Stimulated activated naive CD8-positive, alpha-beta T cell treated with anti-CD3 and anti-CD28 coated beads, Interleukin-15, Interleukin-2, amounts not matched to agents 100 ng/mL and 50 ng/mL, for 24 hours (primary cell): ENCODE results near the gene KLHL13.

Experiments
- H3K27ac Mint-ChIP-seq: one replicate; pipeline ENCODE4 v1.8.0; 2021; ENCODE audit warnings: mild to moderate bottlenecking, mixed read lengths
- H3K27me3 Mint-ChIP-seq: one replicate; pipeline ENCODE4 v1.8.0; 2021; ENCODE audit warnings: mixed read lengths
- H3K36me3 Mint-ChIP-seq: one replicate; pipeline ENCODE4 v1.8.0; 2021; ENCODE audit warnings: low read depth, mixed read lengths
- H3K4me1 Mint-ChIP-seq: one replicate; pipeline ENCODE4 v1.8.0; 2021; ENCODE audit warnings: low read depth, mixed read lengths
- H3K4me3 Mint-ChIP-seq: one replicate; pipeline ENCODE4 v1.8.0; 2021; ENCODE audit warnings: mild to moderate bottlenecking, mixed read lengths
- H3K9me3 Mint-ChIP-seq: one replicate; pipeline ENCODE4 v1.8.0; 2021; ENCODE audit warnings: mixed read lengths

Gene KLHL13

DNA sequence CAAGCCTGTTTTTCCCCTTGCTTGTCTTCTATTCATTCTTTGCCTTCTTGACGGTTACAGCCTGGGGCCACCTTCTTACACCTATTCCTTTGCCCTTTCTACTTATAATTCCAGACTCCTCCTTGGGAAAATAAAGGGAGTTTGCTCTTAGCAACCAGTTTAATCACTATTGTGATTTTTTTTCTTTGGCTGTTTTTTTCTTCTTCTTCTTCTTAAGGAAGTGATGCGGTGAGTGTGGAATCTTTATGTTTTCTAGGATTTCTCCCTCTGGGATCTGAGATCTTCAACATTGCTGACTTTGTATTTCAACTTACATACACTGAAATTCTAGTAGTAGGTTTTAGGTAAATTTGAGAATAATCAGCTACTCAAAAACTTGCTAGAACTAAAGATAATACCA is 1.1 kb upstream of the KLHL13 start:
- H3K27ac Mint-ChIP-seq: no peak overlapping the region
- peaks cover 12% of the 10 kb centered on the region for H3K27me3 Mint-ChIP-seq
- no peaks in the 10 kb centered on the region for H3K9me3 Mint-ChIP-seq
- peaks cover 9% of the 10 kb centered on the region for H3K4me1 Mint-ChIP-seq
- no peaks in the 10 kb centered on the region for H3K36me3 Mint-ChIP-seq
- H3K4me3 Mint-ChIP-seq: peak overlapping the region; percentile 1

GRCh38 chrX:118115953-118116712 is 477 bp downstream of the KLHL13 start:
- no peaks in the 10 kb centered on the region for H3K9me3 Mint-ChIP-seq
- H3K4me3 Mint-ChIP-seq: peak overlapping the region; percentile 79
- H3K27me3 Mint-ChIP-seq: peaks cover 12% of the 10 kb centered on the region
- H3K4me1 Mint-ChIP-seq: peaks cover 9% of the 10 kb centered on the region
- H3K27ac Mint-ChIP-seq: peak overlapping the region; percentile 65
- H3K36me3 Mint-ChIP-seq: no peaks in the 10 kb centered on the region

DNA sequence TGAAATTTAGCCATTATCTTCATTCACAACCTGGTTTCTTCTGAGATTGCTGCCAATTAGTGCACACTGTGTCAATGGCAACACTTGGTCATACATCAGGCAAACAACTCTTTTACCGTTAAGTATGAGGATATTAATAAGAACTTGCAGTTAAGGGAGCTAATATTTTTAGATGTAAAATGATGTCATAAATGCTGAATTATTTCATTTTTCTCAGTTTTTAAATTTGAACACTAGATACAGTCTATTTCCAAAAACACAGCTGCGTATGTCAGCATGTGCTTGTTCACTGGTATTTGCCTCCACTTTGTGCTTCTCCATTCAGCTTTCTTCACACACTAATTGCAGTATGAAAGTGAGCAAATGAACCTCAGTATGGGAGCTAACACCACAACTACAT is 1.6 kb downstream of the KLHL13 start:
- Mint-ChIP-seq H3K4me3 (no peak overlapping the region), H3K36me3 (no peaks in the 10 kb centered on the region), H3K27ac (no peak overlapping the region), H3K4me1 (peaks cover 9% of the 10 kb centered on the region), H3K27me3 (peaks cover 12% of the 10 kb centered on the region), H3K9me3 (no peaks in the 10 kb centered on the region)

GRCh38 chrX:118109065-118109464 is 7.5 kb downstream of the KLHL13 start:
- Mint-ChIP-seq H3K4me1 (no peaks in the 10 kb centered on the region), H3K27ac (no peak overlapping the region), H3K9me3 (no peaks in the 10 kb centered on the region), H3K27me3 (no peaks in the 10 kb centered on the region), H3K4me3 (no peak overlapping the region), H3K36me3 (no peaks in the 10 kb centered on the region)

DNA sequence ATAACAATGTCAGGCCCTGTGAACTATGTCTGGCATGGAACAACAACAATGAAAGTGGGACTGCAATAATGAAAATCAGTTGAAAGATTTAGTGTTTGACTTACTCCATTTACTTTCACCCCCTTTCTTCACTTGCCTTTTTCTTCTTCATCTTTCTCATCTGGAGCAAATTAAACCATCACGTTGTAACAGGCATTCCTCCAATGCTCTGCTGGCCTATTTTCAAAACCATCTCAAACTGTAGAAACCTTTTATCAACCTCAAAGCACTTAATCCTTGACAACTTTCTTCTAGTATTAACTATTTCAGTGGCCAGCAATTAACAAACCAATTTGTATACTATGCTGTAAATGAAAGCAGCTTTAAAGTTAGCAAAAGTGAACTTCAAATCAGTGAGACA is 8.3 kb downstream of the KLHL13 start:
- no peak overlapping the region for H3K4me3 Mint-ChIP-seq
- no peaks in the 10 kb centered on the region for H3K4me1 Mint-ChIP-seq
- H3K9me3 Mint-ChIP-seq: no peaks in the 10 kb centered on the region
- no peak overlapping the region for H3K27ac Mint-ChIP-seq
- no peaks in the 10 kb centered on the region for H3K27me3 Mint-ChIP-seq
- no peaks in the 10 kb centered on the region for H3K36me3 Mint-ChIP-seq

DNA sequence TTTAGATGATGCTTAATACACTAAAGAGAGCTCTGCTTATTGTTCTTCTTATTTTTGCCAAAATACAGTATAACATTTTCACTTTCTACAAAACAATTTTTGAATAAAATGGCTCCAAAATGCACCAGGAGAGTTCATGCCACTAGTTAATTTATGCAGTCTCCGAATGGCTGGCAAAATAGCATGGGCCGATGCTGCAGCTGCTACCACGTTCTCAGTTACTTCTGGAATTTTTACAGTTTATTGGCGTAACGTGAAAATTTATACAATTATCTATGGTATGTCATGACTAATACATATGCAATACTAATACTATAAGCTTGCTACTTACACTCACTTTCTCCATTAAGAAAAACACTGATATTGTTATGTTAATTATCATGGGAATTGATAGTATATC is 16.5 kb downstream of the KLHL13 start:
- no peaks in the 10 kb centered on the region for H3K27me3 Mint-ChIP-seq
- no peaks in the 10 kb centered on the region for H3K36me3 Mint-ChIP-seq
- H3K4me1 Mint-ChIP-seq: no peaks in the 10 kb centered on the region
- H3K9me3 Mint-ChIP-seq: no peaks in the 10 kb centered on the region
- H3K4me3 Mint-ChIP-seq: no peak overlapping the region
- no peak overlapping the region for H3K27ac Mint-ChIP-seq

GRCh38 chrX:118088084-118088483 is 28.5 kb downstream of the KLHL13 start:
- no peak overlapping the region for H3K4me3 Mint-ChIP-seq
- no peaks in the 10 kb centered on the region for H3K36me3 Mint-ChIP-seq
- H3K27me3 Mint-ChIP-seq: no peaks in the 10 kb centered on the region
- no peak overlapping the region for H3K27ac Mint-ChIP-seq
- H3K9me3 Mint-ChIP-seq: peaks cover 3% of the 10 kb centered on the region
- H3K4me1 Mint-ChIP-seq: no peaks in the 10 kb centered on the region

DNA sequence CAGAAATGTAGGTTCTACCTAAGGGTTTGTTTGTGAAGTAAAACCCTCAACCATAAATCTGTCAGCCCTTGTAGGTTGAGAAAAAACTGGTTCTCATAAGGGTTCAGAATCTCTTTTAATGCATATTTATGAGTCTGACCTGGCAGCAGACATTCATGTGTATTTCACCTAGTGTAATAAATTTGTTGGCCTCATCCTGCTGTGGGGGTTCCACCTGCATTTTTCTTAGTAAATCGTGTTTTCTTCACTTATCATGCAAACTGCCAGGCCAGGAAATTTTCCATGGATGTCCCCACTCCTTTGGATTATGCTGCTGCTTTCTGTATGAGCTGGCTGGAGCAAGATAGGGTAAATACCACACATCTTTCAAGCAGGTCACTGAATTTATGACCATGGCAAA is 42.4 kb downstream of the KLHL13 start:
- Mint-ChIP-seq H3K36me3 (no peaks in the 10 kb centered on the region), H3K27ac (no peak overlapping the region), H3K4me3 (no peak overlapping the region), H3K9me3 (no peaks in the 10 kb centered on the region), H3K4me1 (no peaks in the 10 kb centered on the region), H3K27me3 (no peaks in the 10 kb centered on the region)

DNA sequence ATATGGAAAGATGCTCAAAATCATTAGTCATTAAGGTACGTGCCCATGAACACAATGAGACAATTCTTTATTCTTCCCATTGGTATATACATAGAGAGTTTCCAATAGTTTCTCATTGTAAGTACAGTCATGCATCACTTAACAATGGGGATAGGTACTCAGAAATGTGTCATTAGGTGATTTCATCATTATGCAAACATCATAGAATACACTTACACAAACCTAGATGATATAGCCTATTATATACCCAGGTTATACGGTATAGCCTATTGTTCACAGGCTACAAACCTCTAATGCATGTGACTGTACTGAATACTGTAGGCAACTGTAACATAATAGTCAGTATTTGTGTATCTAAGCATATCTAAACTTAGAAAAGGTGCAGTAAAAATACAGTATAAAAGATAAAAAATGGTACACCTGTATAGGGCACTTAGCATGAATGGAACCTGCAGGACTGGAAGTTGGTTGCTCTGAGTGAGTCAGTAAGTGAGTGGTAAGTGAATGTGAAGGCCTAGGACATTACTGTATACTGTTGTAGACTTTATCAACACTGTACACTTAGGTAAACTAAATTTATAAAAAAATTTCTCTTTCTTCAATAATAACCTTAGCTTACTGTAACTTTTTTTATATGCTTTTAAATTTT is 49.6 kb downstream of the KLHL13 start:
- no peaks in the 10 kb centered on the region for H3K36me3 Mint-ChIP-seq
- H3K9me3 Mint-ChIP-seq: no peaks in the 10 kb centered on the region
- H3K4me3 Mint-ChIP-seq: no peak overlapping the region
- H3K4me1 Mint-ChIP-seq: no peaks in the 10 kb centered on the region
- no peaks in the 10 kb centered on the region for H3K27me3 Mint-ChIP-seq
- H3K27ac Mint-ChIP-seq: no peak overlapping the region

DNA sequence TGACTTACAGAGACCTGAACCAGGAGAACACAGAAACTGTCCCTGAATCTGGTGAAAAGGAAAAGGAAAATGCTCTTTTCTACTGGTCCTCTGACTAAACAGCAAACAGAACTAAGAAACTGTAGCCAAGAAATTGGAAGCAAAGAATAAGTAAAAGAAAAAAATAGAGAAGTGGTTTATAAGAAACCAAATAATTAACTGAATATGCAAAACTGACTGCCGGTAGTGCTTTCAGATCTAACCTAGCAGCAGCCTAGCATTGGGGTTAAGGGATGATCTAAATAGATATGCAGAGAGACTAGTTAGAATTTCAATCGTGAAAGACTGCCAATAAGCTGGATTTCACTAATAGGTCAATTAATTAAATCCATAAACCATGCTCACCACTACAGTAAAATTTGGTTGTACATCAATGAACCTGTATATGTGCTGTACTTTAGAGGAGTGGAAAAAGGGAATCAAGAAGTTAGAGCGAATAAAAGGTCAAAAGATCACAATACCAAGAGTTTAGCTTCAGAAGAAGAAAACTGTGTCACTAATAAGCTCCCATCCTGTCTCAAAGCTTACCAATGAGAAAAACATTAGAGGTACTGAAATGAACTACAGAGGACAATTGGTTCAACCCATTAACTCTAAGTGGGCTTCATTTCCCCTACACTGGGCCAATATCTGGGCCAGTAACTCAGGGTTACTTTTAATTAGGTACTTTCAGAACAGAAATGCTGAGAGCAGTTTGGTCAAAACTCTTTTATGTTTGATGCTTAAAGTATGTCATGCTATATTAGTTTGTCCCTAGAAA is 53.6 kb downstream of the KLHL13 start:
- H3K27me3 Mint-ChIP-seq: no peaks in the 10 kb centered on the region
- no peaks in the 10 kb centered on the region for H3K9me3 Mint-ChIP-seq
- no peak overlapping the region for H3K4me3 Mint-ChIP-seq
- no peak overlapping the region for H3K27ac Mint-ChIP-seq
- H3K4me1 Mint-ChIP-seq: no peaks in the 10 kb centered on the region
- no peaks in the 10 kb centered on the region for H3K36me3 Mint-ChIP-seq

DNA sequence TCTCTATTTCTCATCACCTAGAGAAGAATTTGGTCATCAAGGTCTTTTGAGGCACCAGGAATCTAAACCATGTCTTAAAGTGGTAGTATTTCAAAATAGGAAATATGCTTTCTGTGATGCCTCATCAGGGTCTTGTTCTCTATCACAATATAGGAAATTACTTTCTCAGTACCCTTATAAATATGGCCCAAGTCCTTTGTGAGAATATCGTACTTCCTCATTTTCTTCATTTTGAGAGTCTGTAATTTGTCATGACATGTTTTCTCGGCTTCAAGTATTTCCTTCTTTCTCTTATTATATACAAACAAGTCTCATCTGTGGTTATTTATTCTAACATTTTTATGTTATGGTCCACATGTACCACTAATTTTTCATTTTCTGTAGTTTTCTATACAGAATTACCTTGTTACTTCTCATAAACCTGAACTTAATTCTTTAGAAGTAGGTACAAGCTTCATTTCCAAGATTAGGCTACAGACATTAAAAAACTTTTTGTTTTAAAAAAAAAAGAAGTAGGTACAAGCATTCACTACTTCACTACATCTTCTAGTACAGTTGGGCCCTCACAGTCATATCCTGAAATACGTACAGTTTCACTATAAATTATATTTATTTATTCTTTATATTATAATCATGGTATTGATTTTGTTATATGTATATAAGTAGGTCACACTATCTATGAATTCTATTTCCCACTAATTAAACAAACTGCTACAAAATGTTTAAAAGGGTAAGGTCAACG is 54.4 kb downstream of the KLHL13 start:
- H3K9me3 Mint-ChIP-seq: no peaks in the 10 kb centered on the region
- no peak overlapping the region for H3K4me3 Mint-ChIP-seq
- H3K4me1 Mint-ChIP-seq: no peaks in the 10 kb centered on the region
- H3K27me3 Mint-ChIP-seq: no peaks in the 10 kb centered on the region
- no peak overlapping the region for H3K27ac Mint-ChIP-seq
- no peaks in the 10 kb centered on the region for H3K36me3 Mint-ChIP-seq

- H3K27ac Mint-ChIP-seq: no peak overlapping the region
- H3K4me3 Mint-ChIP-seq: no peak overlapping the region
- no peaks in the 10 kb centered on the region for H3K9me3 Mint-ChIP-seq
- no peaks in the 10 kb centered on the region for H3K36me3 Mint-ChIP-seq
- no peaks in the 10 kb centered on the region for H3K27me3 Mint-ChIP-seq
- no peaks in the 10 kb centered on the region for H3K4me1 Mint-ChIP-seq
These were observed 57.7 kb downstream of the KLHL13 start for GRCh38 chrX:118058924-118059323.

DNA sequence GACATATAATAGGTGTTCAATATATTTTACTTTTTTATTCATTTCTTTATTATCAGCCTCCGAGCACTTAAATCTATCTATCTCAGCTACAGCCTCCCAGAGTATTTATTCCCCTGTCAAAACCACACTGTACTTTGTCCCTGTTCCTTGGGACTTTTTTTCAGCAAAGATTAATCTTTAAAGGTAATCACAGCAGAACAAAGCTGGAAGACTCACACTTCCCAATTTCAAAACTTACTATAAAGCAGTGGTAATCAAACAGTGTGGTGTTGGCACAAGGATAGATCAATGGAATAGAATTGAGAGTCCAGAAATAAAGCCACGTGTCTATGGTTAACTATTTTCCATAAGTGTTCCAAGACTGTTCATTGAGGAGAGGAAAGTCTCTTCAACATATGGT is 59.7 kb downstream of the KLHL13 start:
- Mint-ChIP-seq H3K4me3 (no peak overlapping the region), H3K9me3 (no peaks in the 10 kb centered on the region), H3K27ac (no peak overlapping the region), H3K36me3 (no peaks in the 10 kb centered on the region), H3K27me3 (no peaks in the 10 kb centered on the region), H3K4me1 (no peaks in the 10 kb centered on the region)

DNA sequence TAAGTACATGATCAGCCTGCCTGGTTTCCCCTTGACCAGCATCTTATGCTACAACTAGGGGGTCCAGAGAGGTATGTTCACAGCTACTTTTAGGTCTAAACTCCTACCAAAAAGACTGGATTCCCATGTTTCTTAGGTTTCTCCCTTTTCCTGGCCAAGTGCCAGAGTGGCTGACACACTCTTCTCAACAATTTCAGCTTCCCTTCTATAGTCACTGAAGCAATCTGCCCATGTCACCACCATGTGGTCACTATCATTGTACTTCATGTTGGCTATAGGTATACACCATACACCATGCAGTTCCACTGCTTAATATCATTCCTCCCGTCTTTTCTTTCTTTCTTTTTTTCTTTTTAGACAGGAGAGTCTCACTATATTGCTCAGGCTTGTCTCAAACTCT is 66.9 kb downstream of the KLHL13 start:
- no peaks in the 10 kb centered on the region for H3K4me1 Mint-ChIP-seq
- H3K36me3 Mint-ChIP-seq: no peaks in the 10 kb centered on the region
- no peaks in the 10 kb centered on the region for H3K27me3 Mint-ChIP-seq
- no peak overlapping the region for H3K27ac Mint-ChIP-seq
- no peak overlapping the region for H3K4me3 Mint-ChIP-seq
- H3K9me3 Mint-ChIP-seq: no peaks in the 10 kb centered on the region
